Vagina (tissue), 2 donors: ENCODE results near the gene GLMP.

Experiments
- CTCF ChIP-seq, 3 experiments: fragments of 450-650 bp in 2 of 3; fragments of 200-600 bp in 1 of 3; sonication (generic) in 1 of 3; IDR thresholded peaks; one replicate each; pipeline ENCODE4 v1.5.1; 2017 to 2019; ENCODE audit warnings: antibody characterized with exemption in 3 of 3, mild to moderate bottlenecking in 2 of 3, moderate library complexity in 2 of 3
- POLR2A ChIP-seq, 2 donors: fragments of 450-650 bp; IDR thresholded peaks; one replicate each; pipeline ENCODE4 v1.6.1; 2017; ENCODE audit warnings: antibody characterized with exemption in 2 of 2, mild to moderate bottlenecking in 2 of 2, moderate library complexity in 2 of 2
- POLR2AphosphoS5 ChIP-seq, 2 donors: sonication (generic); formaldehyde crosslinking; IDR thresholded peaks; one replicate each; pipeline ENCODE4 v1.9.0; 2017; ENCODE audit warnings: antibody characterized with exemption in 2 of 2, mild to moderate bottlenecking in 2 of 2, low read depth in 1 of 2; ENCODE audit not compliant: insufficient read depth in 1 of 2

GRCh38 chr1:156337888-156338179, 42.4 kb upstream of the GLMP start:
- no peak for TF ChIP-seq POLR2A (IDR thresholded peaks at IDR 0.05)
- TF ChIP-seq CTCF (IDR thresholded peaks at IDR 0.05): no peak
- no peak for TF ChIP-seq POLR2AphosphoS5 (IDR thresholded peaks at IDR 0.05; ENCODE audit: insufficient read depth in 1 of 2, low read depth in 1 of 2)
